Neuronal stem cell (in vitro differentiated cells): ENCODE data around the gene HAGHL.
A peak's percentile ranks its signal among the peaks of the same experiment; 100 is the strongest.

Experiments used
- DNase-seq: peaks from one replicate; pipeline ENCODE4 v3.0.0-alpha.2; 2013; ENCODE audit warnings: low spot score
- H2AFZ ChIP-seq: one replicate; pipeline ENCODE4 v1.6.1; 2013; ENCODE audit warnings: mild to moderate bottlenecking, low read length, inconsistent platforms
- H2AK5ac ChIP-seq: 2 replicates; pipeline ENCODE4 v1.6.1; 2013; ENCODE audit warnings: low read depth, mild to moderate bottlenecking, inconsistent platforms, low read length, moderate library complexity, mixed read lengths
- H2BK120ac ChIP-seq: 2 replicates; pipeline ENCODE4 v1.6.1; 2013; ENCODE audit warnings: low read depth, mild to moderate bottlenecking, inconsistent platforms, low read length, moderate library complexity, mixed read lengths
- H2BK12ac ChIP-seq: one replicate; pipeline ENCODE4 v1.6.1; 2013; ENCODE audit warnings: low read length, inconsistent platforms
- H2BK15ac ChIP-seq: 2 replicates; pipeline ENCODE4 v1.6.1; 2013; ENCODE audit warnings: mild to moderate bottlenecking, low read length, inconsistent platforms, mixed read lengths
- H2BK5ac ChIP-seq: one replicate; pipeline ENCODE4 v1.6.1; 2013; ENCODE audit warnings: inconsistent platforms, mild to moderate bottlenecking, low read length, moderate library complexity
- H3K14ac ChIP-seq: one replicate; pipeline ENCODE4 v1.6.1; 2013; ENCODE audit warnings: low read length, inconsistent platforms
- H3K18ac ChIP-seq: 2 replicates; pipeline ENCODE4 v1.6.1; 2013; ENCODE audit warnings: low read length, inconsistent platforms
- H3K23ac ChIP-seq: 2 replicates; pipeline ENCODE4 v1.6.1; 2013; ENCODE audit warnings: low read depth, mild to moderate bottlenecking, mixed read lengths, low read length, inconsistent platforms; ENCODE audit not compliant: poor library complexity
- H3K27ac ChIP-seq: replicated peaks from 3 replicates; pipeline ENCODE4 v1.5.1; 2013; ENCODE audit warnings: low read length, inconsistent platforms
- H3K27me3 ChIP-seq, 3 experiments: 2 replicates each; pipeline ENCODE4 v1.6.1; 2013; ENCODE audit warnings: low read length in 3 of 3, mild to moderate bottlenecking in 2 of 3, inconsistent platforms in 1 of 3, low read depth in 1 of 3, mixed read lengths in 1 of 3, moderate library complexity in 1 of 3; ENCODE audit not compliant: control insufficient read depth in 3 of 3, insufficient read depth in 3 of 3
- H3K36me3 ChIP-seq, 2 donors: replicated peaks in 1 of 2; 2 replicates each; pipeline ENCODE4 v1.6.1; 2013; ENCODE audit warnings: low read length in 2 of 2; ENCODE audit not compliant: control insufficient read depth in 2 of 2, insufficient read depth in 2 of 2
- H3K4ac ChIP-seq: 2 replicates; pipeline ENCODE4 v1.6.1; 2013; ENCODE audit warnings: inconsistent platforms, mild to moderate bottlenecking, low read length, moderate library complexity
- H3K4me1 ChIP-seq, 2 donors: 1 replicate in 1 of 2; 2 replicates in 1 of 2; pipeline ENCODE4 v1.6.1; 2013; ENCODE audit warnings: low read length in 2 of 2, low read depth in 1 of 2; ENCODE audit not compliant: control insufficient read depth in 2 of 2, insufficient read depth in 1 of 2
- H3K4me2 ChIP-seq: one replicate; pipeline ENCODE4 v1.6.1; 2013; ENCODE audit warnings: mild to moderate bottlenecking, low read length, inconsistent platforms; ENCODE audit not compliant: insufficient read depth, poor library complexity, severe bottlenecking
- H3K4me3 ChIP-seq, 2 donors: 2 replicates each; pipeline ENCODE4 v1.5.1; 2013; ENCODE audit warnings: low read length in 2 of 2, mild to moderate bottlenecking in 2 of 2, inconsistent platforms in 1 of 2, moderate library complexity in 1 of 2
- H3K79me1 ChIP-seq: one replicate; pipeline ENCODE4 v1.6.1; 2013; ENCODE audit warnings: low read depth, mild to moderate bottlenecking, inconsistent platforms, low read length, moderate library complexity
- H3K9ac ChIP-seq: one replicate; pipeline ENCODE4 v1.6.1; 2013; ENCODE audit warnings: mild to moderate bottlenecking, low read depth, low read length, inconsistent platforms; ENCODE audit not compliant: poor library complexity
- H3K9me3 ChIP-seq, 2 donors: replicated peaks in 1 of 2; 2 replicates each; pipeline versions ENCODE3 to v1.6.1; 2013; ENCODE audit warnings: low read length in 2 of 2, mild to moderate bottlenecking in 2 of 2, inconsistent platforms in 1 of 2, low read depth in 1 of 2, mixed read lengths in 1 of 2, moderate library complexity in 1 of 2; ENCODE audit not compliant: control insufficient read depth in 2 of 2, insufficient read depth in 1 of 2
- H4K8ac ChIP-seq: one replicate; pipeline ENCODE4 v1.6.1; 2013; ENCODE audit warnings: low read depth, mild to moderate bottlenecking, inconsistent platforms, low read length, moderate library complexity
- H4K91ac ChIP-seq: one replicate; pipeline ENCODE4 v1.6.1; 2013; ENCODE audit warnings: low read length, low read depth, mild to moderate bottlenecking, inconsistent platforms; ENCODE audit not compliant: poor library complexity
- WGBS, 2 donors: extraction: QIAGEN DNeasy Blood & Tissue Kit; methylation state at CpG; one replicate each; pipeline ENCODE4 v1.1.7; 2013; ENCODE audit warnings: missing lambda C conversion rate in 2 of 2, mixed read lengths in 1 of 2; ENCODE audit not compliant: insufficient read length in 2 of 2, insufficient replicate concordance in 1 of 2; ENCODE audit errors: extremely low coverage in 2 of 2; 5-methylcytosine and 5-hydroxymethylcytosine counted together

The HAGHL gene

DNA sequence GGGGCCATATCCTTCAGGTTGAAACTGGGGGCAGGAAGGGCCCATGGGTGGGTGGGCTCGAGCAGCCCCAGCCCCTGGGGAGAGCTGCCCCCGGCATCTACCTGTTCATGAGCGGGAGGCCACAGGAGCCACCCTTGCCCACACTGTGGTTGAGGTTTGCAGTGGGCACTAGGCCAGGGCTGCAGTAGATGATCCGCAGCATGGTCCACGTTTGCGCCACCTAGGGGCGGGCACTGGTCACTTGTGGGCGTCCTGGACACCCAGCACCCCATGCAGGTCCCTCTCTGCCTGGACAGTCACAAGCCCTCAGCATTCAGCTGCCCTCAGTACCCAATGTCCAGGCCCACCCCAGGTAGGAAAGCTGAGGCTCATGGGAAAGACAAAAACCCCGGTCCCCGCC is 40.9 kb upstream of the HAGHL start:
- Histone ChIP-seq H2BK120ac (no peak overlapping the region), H3K4me1 (peaks cover 11 to 22% of the 10 kb centered on the region in 2 donors), H3K18ac (no peak overlapping the region), H3K14ac (no peak overlapping the region), H3K27me3 (peaks cover 0 to 2% (median 0%) of the 10 kb centered on the region in 3 experiments), H3K79me1 (peaks cover 41% of the 10 kb centered on the region), H2BK15ac (no peak overlapping the region), H3K23ac (no peak overlapping the region), H2BK5ac (no peak overlapping the region), H3K27ac (no peak overlapping the region), H2AK5ac (peak overlapping the region; percentile 100), H3K9me3 (peaks cover 0 to 3% of the 10 kb centered on the region in 2 donors), H4K8ac (peak overlapping the region; percentile 65), H4K91ac (no peak overlapping the region), H3K9ac (no peak overlapping the region), H2BK12ac (no peak overlapping the region), H3K4me2 (no peak overlapping the region), H2AFZ (no peak overlapping the region), H3K36me3 (peaks cover 43 to 66% of the 10 kb centered on the region in 2 donors), H3K4me3 (no peak overlapping the region), H3K4ac (no peak overlapping the region)
- no CpG with 5 or more reads among the region's 10 CpGs for WGBS, 2 donors
- DNase-seq, result no peak

DNA sequence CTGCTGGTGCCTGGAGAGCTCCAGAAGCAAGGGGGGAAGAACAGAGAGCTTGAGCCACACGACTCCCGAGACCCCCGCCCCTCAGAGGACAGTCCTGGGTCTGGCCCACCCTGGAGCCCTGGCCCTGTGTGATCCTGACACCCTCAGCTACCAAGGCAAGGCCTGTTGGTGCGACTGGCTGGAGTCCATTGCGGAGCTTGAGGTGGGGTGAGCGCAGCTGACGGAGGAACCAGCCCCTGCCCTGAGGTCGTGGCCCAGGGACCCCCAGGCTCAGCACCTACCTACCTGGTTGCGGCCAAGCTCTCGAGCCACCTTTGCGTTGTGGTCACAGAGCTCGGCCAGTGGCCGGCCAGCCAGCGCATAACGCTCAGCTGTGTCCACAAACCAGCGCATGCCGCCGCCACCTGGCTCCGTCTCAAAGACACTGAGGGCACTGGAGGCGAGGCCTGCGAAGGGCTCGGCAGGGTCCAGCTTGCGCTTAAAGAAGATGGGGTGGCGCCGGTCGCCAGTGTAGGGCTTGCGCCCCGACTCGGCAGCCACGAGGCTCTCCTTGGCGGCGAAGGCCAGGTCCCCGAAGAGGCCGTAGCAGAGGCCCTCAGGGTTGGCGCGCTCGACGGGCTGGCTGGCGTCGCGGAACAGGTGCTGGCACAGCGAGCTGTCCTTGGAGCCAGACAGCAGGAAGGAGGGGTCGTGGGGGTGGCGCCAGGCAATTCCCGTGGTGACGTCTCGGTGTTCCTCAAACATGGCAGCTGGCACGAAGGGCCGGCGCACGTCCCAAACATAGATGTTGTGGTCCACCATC is 40.2 kb upstream of the HAGHL start:
- H3K23ac ChIP-seq, result peak overlapping the region; percentile 20
- H4K8ac ChIP-seq, result no peak overlapping the region
- no peak overlapping the region for H3K9ac ChIP-seq
- no peak overlapping the region for H2AFZ ChIP-seq
- no peak overlapping the region for H2BK120ac ChIP-seq
- H3K4me2 ChIP-seq, result no peak overlapping the region
- no peak overlapping the region for H2AK5ac ChIP-seq
- peaks cover 0 to 3% (median 0%) of the 10 kb centered on the region in 3 experiments for H3K27me3 ChIP-seq
- H3K4ac ChIP-seq, result no peak overlapping the region
- H2BK15ac ChIP-seq, result no peak overlapping the region
- peaks cover 7 to 15% of the 10 kb centered on the region in 2 donors for H3K4me1 ChIP-seq
- H3K14ac ChIP-seq, result peak overlapping the region; percentile 8
- H2BK12ac ChIP-seq, result no peak overlapping the region
- no peak for DNase-seq
- peak overlapping the region; percentile 53 for H2BK5ac ChIP-seq
- peaks cover 38 to 59% of the 10 kb centered on the region in 2 donors for H3K36me3 ChIP-seq
- no peak overlapping the region for H3K27ac ChIP-seq
- H3K9me3 ChIP-seq, result peaks cover 0 to 3% of the 10 kb centered on the region in 2 donors
- no peak overlapping the region for H4K91ac ChIP-seq
- no CpG with 5 or more reads among the region's 51 CpGs for WGBS, 2 donors
- no peak overlapping the region for H3K4me3 ChIP-seq
- H3K79me1 ChIP-seq, result peaks cover 37% of the 10 kb centered on the region
- H3K18ac ChIP-seq, result no peak overlapping the region

DNA sequence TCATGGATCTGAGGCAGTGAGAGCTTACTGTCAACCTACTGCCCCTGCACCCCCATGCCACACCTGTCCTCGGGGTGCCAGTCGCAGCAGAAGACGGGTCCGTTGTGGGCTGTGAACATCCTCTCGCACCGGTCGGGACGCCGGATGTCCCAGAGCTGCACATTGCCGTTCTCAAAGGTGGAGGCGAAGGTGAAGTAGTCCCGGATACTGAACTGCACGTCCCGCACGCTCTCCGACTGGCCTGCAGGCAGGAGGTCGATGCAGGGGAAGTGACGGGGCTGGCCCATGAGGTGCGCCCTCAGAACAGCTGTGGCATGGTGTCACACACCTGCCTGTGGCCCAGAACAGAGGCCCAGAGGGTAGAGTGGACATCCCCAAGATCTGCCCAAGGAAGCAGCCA is 39.4 kb upstream of the HAGHL start:
- H3K4me2 ChIP-seq, result no peak overlapping the region
- H3K27ac ChIP-seq, result no peak overlapping the region
- peaks cover 0 to 9% (median 2%) of the 10 kb centered on the region in 3 experiments for H3K27me3 ChIP-seq
- H3K4me3 ChIP-seq, result no peak overlapping the region
- H3K79me1 ChIP-seq, result peaks cover 30% of the 10 kb centered on the region
- no peak overlapping the region for H3K9ac ChIP-seq
- no peak overlapping the region for H2AFZ ChIP-seq
- peaks cover 29 to 51% of the 10 kb centered on the region in 2 donors for H3K36me3 ChIP-seq
- peak overlapping the region; percentile 53 for H2BK5ac ChIP-seq
- H4K8ac ChIP-seq, result no peak overlapping the region
- H3K14ac ChIP-seq, result no peak overlapping the region
- H2BK120ac ChIP-seq, result no peak overlapping the region
- no peak overlapping the region for H3K4ac ChIP-seq
- peak overlapping the region; percentile 20 for H3K23ac ChIP-seq
- H4K91ac ChIP-seq, result no peak overlapping the region
- peaks cover 4 to 13% of the 10 kb centered on the region in 2 donors for H3K4me1 ChIP-seq
- H3K18ac ChIP-seq, result no peak overlapping the region
- H2AK5ac ChIP-seq, result no peak overlapping the region
- peaks cover 0 to 2% of the 10 kb centered on the region in 2 donors for H3K9me3 ChIP-seq
- no CpG with 5 or more reads among the region's 19 CpGs for WGBS, 2 donors
- H2BK12ac ChIP-seq, result no peak overlapping the region
- no peak for DNase-seq
- H2BK15ac ChIP-seq, result no peak overlapping the region

DNA sequence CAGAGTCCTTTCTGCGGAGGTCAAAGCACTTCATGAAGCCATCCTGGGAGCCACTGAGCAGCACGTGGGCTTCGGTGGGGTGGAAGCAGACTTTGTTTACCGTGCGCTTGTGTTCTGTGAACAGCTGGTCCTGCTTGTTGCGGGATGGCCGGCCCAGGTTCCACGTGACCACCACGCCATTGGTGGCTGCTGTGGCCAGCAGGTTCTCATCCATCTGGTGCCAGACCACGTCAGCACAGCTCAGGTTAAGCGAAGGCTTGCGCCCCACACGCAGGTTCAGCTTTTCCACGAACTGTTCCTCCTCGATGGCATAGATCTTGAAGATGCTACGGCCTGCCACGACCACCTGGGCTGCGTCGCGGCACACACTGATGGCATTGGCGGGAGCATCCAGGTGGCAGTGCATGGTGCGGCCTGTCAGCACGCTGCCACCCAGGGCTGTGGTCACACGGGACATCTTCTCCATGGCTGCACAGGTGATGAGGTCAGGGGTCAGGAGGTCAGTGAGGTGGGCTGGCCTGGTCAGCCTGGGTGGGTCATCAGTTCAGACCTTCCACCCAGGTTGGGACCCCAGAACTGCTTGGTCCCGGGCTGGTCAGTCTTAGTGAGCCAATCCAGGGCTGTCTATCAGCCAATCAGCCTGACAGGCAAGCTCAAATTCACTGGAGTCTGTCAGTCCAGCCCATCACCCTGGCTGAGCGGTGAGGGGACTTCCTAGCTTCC is 37.6 kb upstream of the HAGHL start:
- Histone ChIP-seq H3K9ac (peak overlapping the region; percentile 78), H2BK15ac (no peak overlapping the region), H4K91ac (no peak overlapping the region), H3K4me2 (peak overlapping the region; percentile 82), H3K4me3 (peak overlapping the region; percentile 78 to 89), H2AFZ (peak overlapping the region; percentile 92), H2AK5ac (peak overlapping the region; percentile 33), H4K8ac (peak overlapping the region; percentile 83), H3K27ac (no peak overlapping the region), H3K18ac (no peak overlapping the region), H3K14ac (no peak overlapping the region), H2BK5ac (no peak overlapping the region), H3K4me1 (peaks cover 4 to 9% of the 10 kb centered on the region in 2 donors), H3K23ac (peak overlapping the region; percentile 26), H3K36me3 (peaks cover 21 to 37% of the 10 kb centered on the region in 2 donors), H3K4ac (no peak overlapping the region), H3K79me1 (peaks cover 17% of the 10 kb centered on the region), H2BK12ac (no peak overlapping the region), H3K27me3 (peaks cover 4 to 27% (median 14%) of the 10 kb centered on the region in 3 experiments), H3K9me3 (peaks cover 0 to 2% of the 10 kb centered on the region in 2 donors), H2BK120ac (no peak overlapping the region)
- DNase-seq, result no peak
- WGBS, 2 donors, result no CpG with 5 or more reads among the region's 26 CpGs
